Keratinocyte (primary cell): ENCODE measurements around the gene ITPK1.

Experiments
- CTCF ChIP-seq, 3 experiments: IDR thresholded peaks in 1 of 3; conservative IDR thresholded peaks in 1 of 3; optimal IDR thresholded peaks in 1 of 3; 2 replicates in 2 of 3; 3 replicates in 1 of 3; pipeline versions ENCODE3 to v1.5.1; 2011; ENCODE audit warnings: low read length in 3 of 3, mild to moderate bottlenecking in 3 of 3, moderate library complexity in 2 of 3, control low read depth in 1 of 3, inconsistent platforms in 1 of 3; ENCODE audit not compliant: insufficient read depth in 2 of 3; ENCODE audit errors: extremely low read depth in 1 of 3
- EZH2 ChIP-seq: IDR thresholded peaks from one replicate; pipeline ENCODE4 v1.6.1; 2012; ENCODE audit warnings: inconsistent platforms, mild to moderate bottlenecking, low read length, moderate library complexity

- TF ChIP-seq EZH2 (no peak), CTCF (optimal IDR thresholded peaks at IDR 0.05 in 1 of 3, IDR thresholded peaks at IDR 0.05 in 1 of 3, conservative IDR thresholded peaks at IDR 0.05 in 1 of 3; ENCODE audit: extremely low read depth in 1 of 3, insufficient read depth in 2 of 3, low read length in 3 of 3) (no peak)
Observed at GRCh38 chr14:93110856-93111419, 4.8 kb downstream of the ITPK1 start.
